ENCODE results near the gene REXO4. TPM values are rescaled to one million over a fixed set of nuclear protein-coding genes. Genes with fewer than 3 reads are reported as not detected.

REXO4 gene
- total and polyA plus RNA-seq, 10 of the 15 experiments (the other 5 are each of a cell fraction or from before 2014, with no cell fraction given), result 2.7 to 43.9 (median 30.5) TPM

- no peak for TF ChIP-seq ZBTB40 (IDR thresholded peaks at IDR 0.05; ENCODE audit: borderline replicate concordance)
- TF ChIP-seq SMAD1 (IDR thresholded peaks at IDR 0.05; ENCODE audit: low read depth, partially characterized antibody), result no peak
- TF ChIP-seq SP1 (IDR thresholded peaks at IDR 0.05; ENCODE audit: low read depth, low read length), result no peak
- no peak for TF ChIP-seq RCOR1 (conservative IDR thresholded peaks at IDR 0.05; ENCODE audit: low read depth, low read length)
- peak; percentile 76 for TF ChIP-seq ATF7 (IDR thresholded peaks at IDR 0.05; ENCODE audit: low read depth)
- peak; percentile 54; the same call in 1 of the 2 replicates for TF ChIP-seq SMARCA5 (IDR thresholded peaks at IDR 0.05)
- TF ChIP-seq SPI1 (IDR thresholded peaks at IDR 0.05; ENCODE audit: borderline replicate concordance, insufficient read depth, low read depth, low read length), result no peak
- TF ChIP-seq PML (IDR thresholded peaks at IDR 0.05; ENCODE audit: low read length), result no peak
- TF ChIP-seq, protein P1, sequence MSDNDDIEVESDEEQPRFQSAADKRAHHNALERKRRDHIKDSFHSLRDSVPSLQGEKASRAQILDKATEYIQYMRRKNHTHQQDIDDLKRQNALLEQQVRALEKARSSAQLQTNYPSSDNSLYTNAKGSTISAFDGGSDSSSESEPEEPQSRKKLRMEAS (IDR thresholded peaks at IDR 0.05; ENCODE audit: low read depth, low read length), result no peak
- no peak for TF ChIP-seq GATAD2B (conservative IDR thresholded peaks at IDR 0.05; ENCODE audit: low read depth)
- no peak for TF ChIP-seq MTA3 (IDR thresholded peaks at IDR 0.05; ENCODE audit: borderline replicate concordance, low read length)
- TF ChIP-seq CBX3 (IDR thresholded peaks at IDR 0.05; ENCODE audit: borderline replicate concordance, low read depth), result no peak
- no peak for TF ChIP-seq YBX1 (IDR thresholded peaks at IDR 0.05)
- no peak for TF ChIP-seq NFYB (IDR thresholded peaks at IDR 0.05; ENCODE audit: insufficient read depth, low read depth, low read length)
- peak in 1 of 2 experiments; percentile 40; a peak in 1 of 4 replicates for TF ChIP-seq BHLHE40 (IDR thresholded peaks at IDR 0.05; ENCODE audit: borderline replicate concordance in 1 of 2, low read depth in 2 of 2, low read length in 1 of 2)
- TF ChIP-seq ZNF274 (IDR thresholded peaks at IDR 0.05; ENCODE audit: insufficient read depth, insufficient read length), result no peak
- TF ChIP-seq EGR1 (IDR thresholded peaks at IDR 0.05; ENCODE audit: borderline replicate concordance in 1 of 2, low read depth in 2 of 2, low read length in 2 of 2), result no peak
- TF ChIP-seq, protein P2, sequence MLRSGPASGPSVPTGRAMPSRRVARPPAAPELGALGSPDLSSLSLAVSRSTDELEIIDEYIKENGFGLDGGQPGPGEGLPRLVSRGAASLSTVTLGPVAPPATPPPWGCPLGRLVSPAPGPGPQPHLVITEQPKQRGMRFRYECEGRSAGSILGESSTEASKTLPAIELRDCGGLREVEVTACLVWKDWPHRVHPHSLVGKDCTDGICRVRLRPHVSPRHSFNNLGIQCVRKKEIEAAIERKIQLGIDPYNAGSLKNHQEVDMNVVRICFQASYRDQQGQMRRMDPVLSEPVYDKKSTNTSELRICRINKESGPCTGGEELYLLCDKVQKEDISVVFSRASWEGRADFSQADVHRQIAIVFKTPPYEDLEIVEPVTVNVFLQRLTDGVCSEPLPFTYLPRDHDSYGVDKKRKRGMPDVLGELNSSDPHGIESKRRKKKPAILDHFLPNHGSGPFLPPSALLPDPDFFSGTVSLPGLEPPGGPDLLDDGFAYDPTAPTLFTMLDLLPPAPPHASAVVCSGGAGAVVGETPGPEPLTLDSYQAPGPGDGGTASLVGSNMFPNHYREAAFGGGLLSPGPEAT (IDR thresholded peaks at IDR 0.05; ENCODE audit: low read depth), result no peak
- no peak for TF ChIP-seq KDM1A (IDR thresholded peaks at IDR 0.05; ENCODE audit: borderline replicate concordance)
- TF ChIP-seq LARP7 (IDR thresholded peaks at IDR 0.05), result peak; percentile 47; the same call in 1 of the 2 replicates
- no peak for TF ChIP-seq IRF5 (IDR thresholded peaks at IDR 0.05; ENCODE audit: borderline replicate concordance)
- TF ChIP-seq BACH1 (IDR thresholded peaks at IDR 0.05; ENCODE audit: borderline replicate concordance), result no peak
- peak; percentile 53 for TF ChIP-seq RUNX3 (IDR thresholded peaks at IDR 0.05; ENCODE audit: low read length)
- TF ChIP-seq ZNF24 (IDR thresholded peaks at IDR 0.05), result no peak
- no peak for TF ChIP-seq FOXM1 (IDR thresholded peaks at IDR 0.05; ENCODE audit: low read depth, low read length)
Observed at GRCh38 chr9:133406480-133407307, 11.1 kb downstream of the REXO4 start (continued).

Measured in GM12878 (cell line).